Fibroblast of mammary gland (primary cell): ENCODE results near the gene CYP3A7.
"Not testable (repeated sequence)": the region's sequence is repeated elsewhere in the genome, so short reads cannot be mapped to it uniquely, and the experiment has no call there.

ENCODE experiments used
- DNase-seq: peaks from one replicate; pipeline ENCODE4 v3.0.0-alpha.2; 2010; ENCODE audit warnings: low read depth
- H3K4me3 ChIP-seq: 2 replicates; pipeline ENCODE4 v1.5.1; 2011; ENCODE audit warnings: low read depth, mild to moderate bottlenecking, low read length, moderate library complexity; ENCODE audit not compliant: control insufficient read depth
- CTCF ChIP-seq: conservative IDR thresholded peaks from 2 replicates; pipeline ENCODE4 v1.5.1; 2011; ENCODE audit warnings: low read depth, low read length, inconsistent platforms; ENCODE audit not compliant: control insufficient read depth, insufficient read depth

Gene CYP3A7

GRCh38 chr7:99772565-99772964 is 37.6 kb upstream of the CYP3A7 start:
- no peak overlapping the region for H3K4me3 ChIP-seq
- TF ChIP-seq CTCF = no peak
- no peak for DNase-seq

GRCh38 chr7:99769494-99769893 is 34.5 kb upstream of the CYP3A7 start:
- H3K4me3 ChIP-seq, DNase-seq: not testable (repeated sequence)

GRCh38 chr7:99768471-99768870 is 33.5 kb upstream of the CYP3A7 start:
- no peak overlapping the region for H3K4me3 ChIP-seq
- no peak for DNase-seq
- no peak for TF ChIP-seq CTCF

- no peak for DNase-seq
- no peak for TF ChIP-seq CTCF
- H3K4me3 ChIP-seq = no peak overlapping the region
Measured at GRCh38 chr7:99767662-99768061, 32.7 kb upstream of the CYP3A7 start.

- H3K4me3 ChIP-seq = no peak overlapping the region
- no peak for TF ChIP-seq CTCF
- DNase-seq = no peak
Measured at GRCh38 chr7:99766484-99767099, 31.6 kb upstream of the CYP3A7 start.

- H3K4me3 ChIP-seq = no peak overlapping the region
- TF ChIP-seq CTCF = no peak
- DNase-seq = no peak
Measured at GRCh38 chr7:99764478-99764877, 29.5 kb upstream of the CYP3A7 start.

- peak; percentile 96 for DNase-seq
- no peak for TF ChIP-seq CTCF
- no peak overlapping the region for H3K4me3 ChIP-seq
Measured at GRCh38 chr7:99762680-99763327, 27.8 kb upstream of the CYP3A7 start.
